ENCODE measurements around the gene FAM217A.

DNA sequence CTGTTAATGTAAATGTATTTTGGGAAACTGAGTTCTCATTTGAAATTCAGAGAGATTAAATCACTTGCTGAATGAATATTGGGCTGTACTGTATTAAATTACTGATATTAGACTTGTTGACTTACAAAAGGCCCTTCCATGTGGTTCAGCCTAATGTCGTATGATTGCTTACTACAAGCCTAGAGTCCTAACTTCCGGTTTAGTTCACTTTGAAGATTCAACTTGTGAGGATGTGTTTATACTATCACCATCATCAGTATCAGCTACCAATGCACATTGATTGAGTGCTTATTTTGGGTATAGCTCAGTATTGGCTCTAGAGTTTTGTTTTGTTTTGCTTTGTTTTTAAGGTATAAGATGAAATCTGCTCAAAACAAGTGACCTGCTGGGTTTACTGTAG is 48.3 kb downstream of the FAM217A start:
- TF ChIP-seq, protein P1, sequence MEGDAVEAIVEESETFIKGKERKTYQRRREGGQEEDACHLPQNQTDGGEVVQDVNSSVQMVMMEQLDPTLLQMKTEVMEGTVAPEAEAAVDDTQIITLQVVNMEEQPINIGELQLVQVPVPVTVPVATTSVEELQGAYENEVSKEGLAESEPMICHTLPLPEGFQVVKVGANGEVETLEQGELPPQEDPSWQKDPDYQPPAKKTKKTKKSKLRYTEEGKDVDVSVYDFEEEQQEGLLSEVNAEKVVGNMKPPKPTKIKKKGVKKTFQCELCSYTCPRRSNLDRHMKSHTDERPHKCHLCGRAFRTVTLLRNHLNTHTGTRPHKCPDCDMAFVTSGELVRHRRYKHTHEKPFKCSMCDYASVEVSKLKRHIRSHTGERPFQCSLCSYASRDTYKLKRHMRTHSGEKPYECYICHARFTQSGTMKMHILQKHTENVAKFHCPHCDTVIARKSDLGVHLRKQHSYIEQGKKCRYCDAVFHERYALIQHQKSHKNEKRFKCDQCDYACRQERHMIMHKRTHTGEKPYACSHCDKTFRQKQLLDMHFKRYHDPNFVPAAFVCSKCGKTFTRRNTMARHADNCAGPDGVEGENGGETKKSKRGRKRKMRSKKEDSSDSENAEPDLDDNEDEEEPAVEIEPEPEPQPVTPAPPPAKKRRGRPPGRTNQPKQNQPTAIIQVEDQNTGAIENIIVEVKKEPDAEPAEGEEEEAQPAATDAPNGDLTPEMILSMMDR (IDR thresholded peaks at IDR 0.05): no peak
- TF ChIP-seq POLR2A (IDR thresholded peaks at IDR 0.05): no peak

All from gastroesophageal sphincter (tissue), 3 donors.